Dendritic cell treated with granulocyte-macrophage colony-stimulating factor and Interleukin-4, amounts not matched to agents 40 ng/mL and 50 ng/mL, for 4 days (primary cell): ENCODE data around the gene LILRB3.
"Not testable (repeated sequence)": the region's sequence is repeated elsewhere in the genome, so short reads cannot be mapped to it uniquely, and the experiment has no call there.

Source experiments
- H3K27ac Mint-ChIP-seq: one replicate; pipeline ENCODE4 v1.8.0; 2022; ENCODE audit warnings: mild to moderate bottlenecking, mixed read lengths
- H3K27me3 Mint-ChIP-seq: one replicate; pipeline ENCODE4 v1.8.0; 2022; ENCODE audit warnings: mild to moderate bottlenecking, mixed read lengths
- H3K36me3 Mint-ChIP-seq: one replicate; pipeline ENCODE4 v1.8.0; 2022; ENCODE audit warnings: low read depth, mixed read lengths
- H3K4me1 Mint-ChIP-seq: one replicate; pipeline ENCODE4 v1.8.0; 2022; ENCODE audit warnings: low read depth, mixed read lengths
- H3K4me3 Mint-ChIP-seq: one replicate; pipeline ENCODE4 v1.8.0; 2022; ENCODE audit warnings: mild to moderate bottlenecking, moderate library complexity, mixed read lengths
- H3K9me3 Mint-ChIP-seq: one replicate; pipeline ENCODE4 v1.8.0; 2022; ENCODE audit warnings: mixed read lengths
- intact Hi-C: fragments of 100-400 bp; cut with micrococcal nuclease; formaldehyde crosslinking; loops from one replicate; pipeline ENCODE4 v1.15.0; 2022

LILRB3 gene

DNA sequence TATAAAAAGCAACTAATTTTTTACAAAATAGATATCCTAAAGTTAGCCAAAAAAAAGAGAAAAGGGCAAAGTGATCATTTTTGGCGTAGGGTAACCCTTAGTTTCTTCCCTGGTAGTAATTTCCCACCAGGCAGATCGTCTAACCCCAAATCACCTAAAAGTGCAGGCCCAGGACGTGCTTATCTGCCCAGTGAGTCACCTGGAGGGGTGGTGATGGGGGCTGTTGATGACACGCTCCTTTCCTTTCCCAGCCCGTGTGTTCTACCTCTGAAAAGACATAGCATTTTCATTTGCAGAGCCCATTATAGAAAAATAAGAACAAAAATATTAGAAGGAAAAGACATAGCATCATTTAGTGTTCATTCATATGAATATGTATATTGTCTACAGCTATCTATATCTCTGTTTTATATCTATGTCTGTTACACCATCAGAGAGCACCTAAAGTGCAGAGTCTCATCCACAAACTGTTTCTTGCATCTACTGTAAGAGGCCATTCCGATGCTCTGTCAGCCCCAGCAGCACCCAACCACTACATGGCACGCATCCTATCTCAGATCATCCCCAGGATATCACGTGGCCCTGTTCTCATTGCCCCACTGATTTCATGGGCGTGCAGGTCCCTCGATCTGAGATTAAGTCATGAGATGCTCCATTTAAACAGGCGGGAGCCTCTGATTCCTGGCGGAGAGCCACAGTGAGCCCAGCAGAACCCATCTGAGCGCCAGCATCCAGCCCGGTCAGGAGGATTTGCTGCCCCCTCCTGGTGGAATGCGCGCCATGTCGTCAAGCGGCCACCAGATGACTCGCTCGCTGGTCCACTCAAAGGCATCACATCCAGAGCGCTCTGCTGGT lies 8.5 kb upstream of the LILRB3 start:
- Mint-ChIP-seq H3K4me1 (peaks cover 10% of the 10 kb centered on the region), H3K27ac (no peak overlapping the region), H3K4me3 (no peak overlapping the region), H3K27me3 (peaks cover 2% of the 10 kb centered on the region), H3K36me3 (peaks cover 7% of the 10 kb centered on the region), H3K9me3 (no peaks in the 10 kb centered on the region)
- intact Hi-C loops: loop anchor here (2.0 kb wide), 1 partner anchor 63 kb away; no protein-coding TSS in a partner anchor

DNA sequence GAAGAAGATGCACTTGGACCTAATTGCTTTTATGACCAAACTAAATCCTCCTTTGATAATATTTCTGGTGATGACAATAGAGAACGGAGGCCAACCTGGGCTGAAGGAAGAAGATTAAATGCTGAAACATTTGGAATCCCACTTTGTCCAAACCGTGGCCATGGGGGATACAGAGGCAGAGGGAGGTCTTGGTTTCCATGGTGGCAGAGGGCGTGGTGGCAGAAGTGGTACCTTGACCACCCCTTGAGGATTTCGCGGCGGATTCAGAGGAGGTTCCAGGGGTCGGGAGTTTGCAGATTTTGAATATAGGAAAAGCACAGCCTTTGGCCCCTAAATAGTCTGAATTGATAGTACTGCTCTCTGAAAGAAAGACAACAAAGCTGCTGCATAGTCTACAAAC lies 7.2 kb upstream of the LILRB3 start:
- H3K36me3 Mint-ChIP-seq: no peaks in the 10 kb centered on the region
- no peak overlapping the region for H3K27ac Mint-ChIP-seq
- H3K27me3 Mint-ChIP-seq: peaks cover 2% of the 10 kb centered on the region
- intact Hi-C loops: loop anchor here (2.0 kb wide), 1 partner anchor 61 kb away; no protein-coding TSS in a partner anchor
- H3K4me1 Mint-ChIP-seq: peaks cover 10% of the 10 kb centered on the region
- no peaks in the 10 kb centered on the region for H3K9me3 Mint-ChIP-seq
- no peak overlapping the region for H3K4me3 Mint-ChIP-seq

GRCh38 chr19:54229146-54229545 lies 6.3 kb upstream of the LILRB3 start:
- Mint-ChIP-seq H3K27ac (no peak overlapping the region), H3K4me1 (peaks cover 5% of the 10 kb centered on the region), H3K4me3 (no peak overlapping the region), H3K9me3 (no peaks in the 10 kb centered on the region), H3K27me3 (peaks cover 2% of the 10 kb centered on the region), H3K36me3 (no peaks in the 10 kb centered on the region)
- intact Hi-C loops: no loop called here

DNA sequence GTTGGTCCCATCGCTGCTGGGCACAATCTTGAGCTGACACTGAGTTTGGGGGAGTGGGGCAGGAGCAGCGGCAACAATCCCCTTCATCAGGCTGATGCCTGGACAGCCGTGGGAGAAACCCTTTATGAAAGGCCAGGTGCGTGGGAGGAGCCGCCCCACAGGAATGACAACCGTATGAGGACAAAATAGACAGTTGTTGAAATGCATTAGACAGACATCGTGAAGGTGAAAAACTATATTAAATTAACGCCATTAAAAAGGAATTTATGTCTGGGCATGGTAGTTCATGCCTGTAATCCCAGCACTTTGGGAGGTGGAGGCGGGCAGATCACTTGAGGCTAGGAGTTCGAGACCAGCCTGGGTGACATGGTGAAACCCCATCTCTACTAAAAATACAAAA lies 1.8 kb upstream of the LILRB3 start:
- H3K36me3 Mint-ChIP-seq: peaks cover 19% of the 10 kb centered on the region
- H3K27me3 Mint-ChIP-seq, H3K27ac Mint-ChIP-seq, H3K9me3 Mint-ChIP-seq, H3K4me3 Mint-ChIP-seq, intact Hi-C loops: not testable (repeated sequence)
- H3K4me1 Mint-ChIP-seq: peaks cover 38% of the 10 kb centered on the region

DNA sequence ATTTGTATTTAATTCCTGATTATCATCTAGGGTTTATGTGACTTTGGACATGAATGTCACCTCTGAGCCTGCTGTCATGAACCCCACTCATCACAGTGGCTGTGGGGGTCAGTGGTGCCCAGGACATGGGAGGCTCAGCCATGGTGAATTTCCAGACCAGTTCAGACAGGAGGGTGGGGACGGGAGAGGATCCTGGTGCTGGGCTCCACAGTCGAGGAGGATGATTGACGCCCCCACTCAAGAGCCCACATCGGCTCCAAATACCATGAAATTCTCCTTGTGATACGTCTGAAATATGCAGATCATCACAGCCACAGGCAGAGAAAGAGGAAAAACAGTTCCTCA lies 1.1 kb upstream of the LILRB3 start:
- Mint-ChIP-seq H3K4me1 (peaks cover 44% of the 10 kb centered on the region), H3K27ac (peak overlapping the region; percentile 89), H3K4me3 (peak overlapping the region; percentile 32), H3K36me3 (peaks cover 26% of the 10 kb centered on the region)
- H3K27me3 Mint-ChIP-seq, H3K9me3 Mint-ChIP-seq: not testable (repeated sequence)
- intact Hi-C loops: loop anchor here (2.0 kb wide), 2 partner anchors 15 to 23 kb away; no protein-coding TSS in a partner anchor

DNA sequence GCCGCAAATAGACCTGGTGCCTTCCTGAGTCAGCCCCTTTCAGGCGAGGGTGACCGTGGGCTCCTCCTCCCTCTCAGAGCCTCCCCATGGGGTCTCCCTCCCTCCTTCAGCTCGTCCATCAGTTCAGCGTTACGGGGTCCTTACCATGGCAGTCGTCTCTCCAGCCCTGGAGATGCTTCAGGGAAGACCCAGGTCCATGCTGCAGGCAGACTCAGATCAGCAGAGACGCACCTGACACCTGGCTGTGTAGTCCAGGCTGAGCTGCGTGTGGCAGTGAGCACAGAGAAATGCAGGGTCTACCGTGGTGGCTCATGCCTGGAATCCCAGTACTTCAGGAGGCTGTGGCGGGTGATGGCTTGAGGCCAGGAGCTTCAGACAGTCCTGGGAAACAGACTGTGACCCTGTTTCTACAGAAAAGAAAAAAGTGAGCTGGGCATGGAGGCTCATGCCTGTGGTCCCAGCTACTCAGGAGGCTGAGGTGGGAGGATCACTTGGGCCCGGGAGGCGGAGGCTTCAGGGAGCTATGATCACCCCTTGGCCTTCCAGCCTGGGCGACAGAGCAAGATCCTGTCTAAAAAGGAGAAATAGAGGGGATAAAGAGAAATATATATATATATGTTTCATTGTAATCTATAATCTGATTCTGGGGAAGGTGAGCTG lies 600 bp upstream of the LILRB3 start:
- Mint-ChIP-seq H3K4me1 (peaks cover 45% of the 10 kb centered on the region), H3K4me3 (peak overlapping the region; percentile 94), H3K36me3 (peaks cover 31% of the 10 kb centered on the region), H3K27ac (peak overlapping the region; percentile 89)
- not testable (repeated sequence) for H3K9me3 Mint-ChIP-seq, H3K27me3 Mint-ChIP-seq
- intact Hi-C loops: loop anchor here (2.0 kb wide), 2 partner anchors 15 to 23 kb away; no protein-coding TSS in a partner anchor

DNA sequence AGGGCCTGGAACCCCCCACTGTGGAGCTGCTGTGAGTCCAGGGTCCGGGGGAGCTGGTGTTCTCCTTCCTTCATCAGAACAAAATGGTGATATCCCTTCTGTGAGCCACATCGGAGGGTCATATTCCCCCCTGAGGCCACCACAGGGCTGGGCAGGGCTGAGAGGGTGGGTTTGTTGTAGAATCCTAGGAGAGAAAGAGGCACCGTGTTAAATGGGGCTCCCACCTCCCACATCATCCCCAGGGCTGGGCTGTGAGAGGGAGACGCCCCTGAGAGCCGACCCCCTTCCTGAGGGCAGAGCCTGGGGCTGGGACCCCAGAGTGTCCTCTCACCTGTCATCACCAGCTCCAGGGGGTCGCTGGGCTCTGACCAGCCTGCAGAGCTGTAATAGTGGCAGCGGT lies 860 bp downstream of the LILRB3 start:
- not testable (repeated sequence) for H3K27me3 Mint-ChIP-seq, H3K9me3 Mint-ChIP-seq
- intact Hi-C loops: loop anchor here (2.0 kb wide), 2 partner anchors 13 to 25 kb away; no protein-coding TSS in a partner anchor
- Mint-ChIP-seq H3K36me3 (peaks cover 46% of the 10 kb centered on the region), H3K4me3 (peak overlapping the region; percentile 94), H3K4me1 (peaks cover 60% of the 10 kb centered on the region), H3K27ac (peak overlapping the region; percentile 89)

- H3K27ac Mint-ChIP-seq, intact Hi-C loops, H3K4me3 Mint-ChIP-seq, H3K9me3 Mint-ChIP-seq, H3K27me3 Mint-ChIP-seq: not testable (repeated sequence)
- Mint-ChIP-seq H3K4me1 (peaks cover 66% of the 10 kb centered on the region), H3K36me3 (peaks cover 60% of the 10 kb centered on the region)
These were observed 3.1 kb downstream of the LILRB3 start for GRCh38 chr19:54219702-54220101.

DNA sequence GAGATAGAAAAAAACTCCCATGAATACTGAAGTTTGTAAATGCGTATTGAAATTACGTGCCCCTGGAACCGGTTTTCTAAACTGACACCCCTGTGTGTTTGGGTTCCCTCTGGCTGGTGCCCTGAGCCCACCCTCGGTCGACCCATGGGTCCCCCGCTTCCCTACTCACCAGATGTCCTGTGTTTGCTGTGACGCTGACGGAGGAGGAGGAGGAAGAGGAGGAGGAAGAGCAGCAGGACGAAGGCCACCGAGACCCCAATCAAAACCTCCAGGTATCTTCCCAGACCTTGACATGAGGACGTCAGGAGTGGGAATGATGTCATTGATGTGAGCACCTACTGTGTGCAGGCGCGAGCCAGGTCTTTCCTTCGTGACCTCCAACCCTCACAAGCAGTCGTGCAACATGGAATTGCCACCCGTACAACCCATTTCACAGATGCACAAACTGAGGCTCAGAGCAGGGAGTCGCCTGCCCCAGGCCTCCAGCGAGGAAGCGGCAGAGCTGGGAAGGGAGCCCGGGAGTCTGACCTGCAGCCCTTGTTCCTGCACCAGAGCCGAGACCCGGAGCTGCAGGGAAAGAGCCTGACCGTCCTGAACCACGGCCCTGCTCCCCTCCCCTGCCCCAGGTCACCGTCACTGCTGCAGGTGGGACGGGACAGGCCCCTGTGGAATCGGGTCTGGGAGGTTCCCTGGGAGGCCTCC lies 3.7 kb downstream of the LILRB3 start:
- H3K27me3 Mint-ChIP-seq: no peaks in the 10 kb centered on the region
- H3K27ac Mint-ChIP-seq: no peak overlapping the region
- intact Hi-C loops: no loop called here
- H3K9me3 Mint-ChIP-seq: no peaks in the 10 kb centered on the region
- H3K36me3 Mint-ChIP-seq: peaks cover 60% of the 10 kb centered on the region
- H3K4me1 Mint-ChIP-seq: peaks cover 63% of the 10 kb centered on the region
- no peak overlapping the region for H3K4me3 Mint-ChIP-seq

- Mint-ChIP-seq H3K4me1 (peaks cover 55% of the 10 kb centered on the region), H3K27ac (peak overlapping the region; percentile 33), H3K36me3 (peaks cover 60% of the 10 kb centered on the region), H3K27me3 (no peaks in the 10 kb centered on the region), H3K4me3 (no peak overlapping the region), H3K9me3 (no peaks in the 10 kb centered on the region)
- intact Hi-C loops: no loop called here
These were observed 4.5 kb downstream of the LILRB3 start for GRCh38 chr19:54218259-54218658.

DNA sequence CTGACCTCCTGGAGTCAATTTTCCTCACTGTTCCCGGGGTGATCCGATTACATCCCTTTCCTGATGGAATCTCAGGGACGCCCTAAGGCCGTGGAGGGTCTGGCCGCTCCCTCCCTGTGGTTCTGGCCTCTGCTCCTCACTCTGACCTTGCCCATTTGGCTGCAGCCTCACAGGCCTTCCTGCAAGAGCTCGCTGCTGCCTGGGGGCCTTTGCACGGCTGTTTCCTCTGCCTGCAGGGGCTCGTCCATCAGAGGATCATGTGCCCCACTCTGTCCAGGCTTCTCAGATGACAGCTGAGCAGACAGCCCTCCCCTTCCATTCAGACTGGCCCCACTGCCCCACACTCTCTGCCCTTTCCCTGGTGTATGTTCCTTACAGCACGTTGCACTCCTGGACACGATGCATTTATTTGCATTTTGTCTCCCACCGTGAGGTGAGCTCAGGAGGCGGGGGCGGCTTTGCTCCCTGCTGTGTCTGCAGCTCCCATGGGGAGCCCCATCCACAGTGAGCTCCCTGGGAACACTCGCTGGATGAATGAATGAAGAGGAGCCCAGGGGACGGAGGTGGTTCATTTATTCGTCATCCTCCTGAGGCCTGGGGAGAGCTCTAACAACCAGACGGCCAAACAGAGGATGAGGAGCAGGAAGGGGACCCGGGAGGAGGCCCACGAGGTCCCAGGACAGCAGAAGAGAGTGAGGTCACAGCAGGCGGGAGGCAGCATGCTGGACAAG lies 5.1 kb downstream of the LILRB3 start:
- H3K9me3 Mint-ChIP-seq, intact Hi-C loops, H3K27me3 Mint-ChIP-seq: not testable (repeated sequence)
- peaks cover 55% of the 10 kb centered on the region for H3K4me1 Mint-ChIP-seq
- H3K27ac Mint-ChIP-seq: peak overlapping the region; percentile 33
- H3K36me3 Mint-ChIP-seq: peaks cover 59% of the 10 kb centered on the region
- peak overlapping the region; percentile 27 for H3K4me3 Mint-ChIP-seq

DNA sequence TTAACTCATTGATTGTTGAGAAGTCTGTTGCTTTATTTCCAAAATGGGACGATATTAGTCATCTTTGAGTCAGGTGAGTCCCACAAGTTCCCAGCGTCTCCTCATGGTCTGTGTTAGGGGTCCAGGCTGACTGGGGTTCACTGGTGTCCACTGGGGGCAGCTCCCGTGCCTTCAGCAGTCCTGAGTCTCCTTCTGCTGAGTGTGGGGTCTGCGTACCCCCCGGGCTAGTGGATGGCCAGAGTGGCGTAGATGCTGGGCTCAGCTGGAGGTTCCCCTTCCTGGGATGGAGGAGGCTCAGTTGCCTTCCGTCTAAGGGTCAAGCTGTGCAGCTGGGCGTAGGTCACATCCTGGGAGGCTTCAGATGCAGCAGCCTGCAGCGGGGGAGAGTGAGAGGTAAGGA lies 5.9 kb downstream of the LILRB3 start:
- H3K4me1 Mint-ChIP-seq: peaks cover 53% of the 10 kb centered on the region
- H3K4me3 Mint-ChIP-seq: no peak overlapping the region
- intact Hi-C loops: no loop called here

DNA sequence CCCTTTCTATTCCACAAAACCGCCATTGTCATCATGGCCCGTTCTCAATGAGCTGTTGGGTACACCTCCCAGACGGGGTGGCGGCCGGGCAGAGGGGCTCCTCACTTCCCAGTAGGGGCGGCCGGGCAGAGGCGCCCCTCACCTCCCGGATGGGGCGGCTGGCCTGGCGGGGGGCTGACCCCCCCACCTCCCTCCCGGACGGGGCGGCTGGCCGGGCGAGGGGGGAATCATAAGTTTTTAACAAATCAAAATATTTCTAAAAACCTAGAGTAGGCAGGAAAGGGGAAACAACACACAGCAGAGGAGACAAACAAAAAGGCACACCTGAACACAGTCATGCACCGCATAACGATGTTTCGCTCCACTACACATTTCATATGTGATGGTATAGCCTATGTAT lies 8.1 kb downstream of the LILRB3 start:
- Mint-ChIP-seq H3K4me1 (peaks cover 62% of the 10 kb centered on the region), H3K36me3 (peaks cover 55% of the 10 kb centered on the region)
- H3K27ac Mint-ChIP-seq, intact Hi-C loops, H3K27me3 Mint-ChIP-seq, H3K4me3 Mint-ChIP-seq, H3K9me3 Mint-ChIP-seq: not testable (repeated sequence)

More for the DNA sequence above, 5.9 kb downstream of the LILRB3 start:
- Mint-ChIP-seq H3K27ac (no peak overlapping the region), H3K9me3 (no peaks in the 10 kb centered on the region), H3K36me3 (peaks cover 52% of the 10 kb centered on the region), H3K27me3 (no peaks in the 10 kb centered on the region)
